Ovary (tissue), 9 donors: ENCODE results near the gene RBFOX2. TPM values are rescaled to one million over a fixed set of nuclear protein-coding genes. Genes with fewer than 3 reads are reported as not detected.
A peak's percentile ranks its signal among the peaks of the same experiment; 100 is the strongest.

Source experiments
- DNase-seq, 5 donors: peaks; one replicate each; pipeline ENCODE4 v3.0.0-alpha.2; 2019 to 2020
- H3K27ac ChIP-seq, 2 donors: fragments of 200-600 bp; one replicate each; pipeline versions ENCODE4 v1.5.1 to v1.8.0; 2019 to 2022
- H3K27me3 ChIP-seq: fragments of 200-600 bp; one replicate; pipeline ENCODE4 v1.8.0; 2022
- H3K36me3 ChIP-seq: fragments of 200-600 bp; sonication (generic); one replicate; pipeline ENCODE4 v1.5.1; 2019
- H3K4me1 ChIP-seq: one replicate; pipeline ENCODE4 v1.8.1; 2013; ENCODE audit warnings: mild to moderate bottlenecking, moderate library complexity; ENCODE audit not compliant: insufficient read depth
- H3K4me3 ChIP-seq: fragments of 200-600 bp; sonication (generic); one replicate; pipeline ENCODE4 v1.5.1; 2017
- H3K9me3 ChIP-seq, 2 donors: fragments of 200-600 bp in 1 of 2; sonication (generic) in 1 of 2; one replicate each; pipeline versions ENCODE4 v1.5.1 to v1.8.1; 2013 to 2019; ENCODE audit warnings: mild to moderate bottlenecking in 1 of 2, moderate library complexity in 1 of 2
- CTCF ChIP-seq, 3 donors: fragments of 450-650 bp in 2 of 3; fragments of 200-600 bp in 1 of 3; IDR thresholded peaks; one replicate each; pipeline versions ENCODE4 v1.5.1 to v1.8.0; 2016 to 2022; ENCODE audit warnings: antibody characterized with exemption in 3 of 3, mild to moderate bottlenecking in 1 of 3
- EP300 ChIP-seq: sonication (generic); formaldehyde crosslinking; IDR thresholded peaks from one replicate; pipeline ENCODE4 v1.6.1; 2017; ENCODE audit warnings: antibody characterized with exemption
- POLR2A ChIP-seq: fragments of 450-650 bp; IDR thresholded peaks from one replicate; pipeline ENCODE4 v1.6.1; 2017; ENCODE audit warnings: antibody characterized with exemption, mild to moderate bottlenecking, moderate library complexity
- WGBS, 3 donors: extraction: QIAGEN DNeasy Blood & Tissue Kit in 1 of 3; methylation state at CpG; one replicate each; pipeline versions ENCODE4 v1.1.5 to v1.1.7; 2013 to 2017; 5-methylcytosine and 5-hydroxymethylcytosine counted together
- intact Hi-C, 4 donors: fragments of 100-400 bp; cut with DNase I; formaldehyde crosslinking; loops; one replicate each; pipeline versions ENCODE4 v1.11.0 to v1.15.1; 2022 to 2023
- polyA plus RNA-seq, 2 donors: library from polyadenylated mRNA; stranded (reverse); fragments of 200-250 nt in 1 of 2; fragments of 350-450 nt in 1 of 2; fragmentation: Illumina TruSeq in 1 of 2; extraction: RNeasy Lipid Tissue Mini Kit (QIAGEN cat#74804) in 1 of 2; gene quantifications; one replicate each; pipeline ENCODE4 v1.2.3, GENCODE V29; 2013 to 2014
- total RNA-seq, 7 donors: library from RNA; depleted of rRNA in 2 of 7; stranded (reverse); fragments of >200 nt in 2 of 7; fragmentation: NEBNext Ultra II Directional in 3 of 7; extraction: Animal tissue kit (Norgen Biotek cat#: 25700) in 3 of 7; gene quantifications; one replicate each; pipeline versions ENCODE4 v1.1.0 to v1.2.4, GENCODE V29; 2016 to 2023
- donor health status: DM: no; HTN: no; CAD: no; lungs with moderate emphysema.
- donor health status: DM: no; HTN: no; CAD: no.
- donor health status: Bipolar disorder and iron deficiency.
- donor health status: DM: yes; HTN: yes; CAD: no.
- donor health status: DM: no; HTN: no; CAD: no.
- donor health status: DM: yes; HTN: yes; CAD: no.

The RBFOX2 gene
- total and polyA plus RNA-seq, 9 donors = 68.7 to 140 (median 128) TPM

GRCh38 chr22:35892192-35892591, 136.4 kb downstream of the RBFOX2 start:
- intact Hi-C loops = loop anchor here in 1 of 4 donors (10.0 kb wide), 1 partner anchor 47 kb away; no protein-coding TSS in a partner anchor
- 4 to 13% (median 11%) methylated on average over 4 of the region's 4 CpGs for whole genome bisulfite sequencing, 3 donors

GRCh38 chr22:35891442-35891841, 137.2 kb downstream of the RBFOX2 start:
- Histone ChIP-seq H3K27ac (no peak overlapping the region), H3K4me1 (peaks cover 15% of the 10 kb centered on the region), H3K4me3 (no peak overlapping the region), H3K36me3 (no peaks in the 10 kb centered on the region), H3K27me3 (no peaks in the 10 kb centered on the region), H3K9me3 (no peaks in the 10 kb centered on the region)
- no peak for DNase-seq
- WGBS, 3 donors = 83 to 95% (median 94%) methylated on average over 1 of the region's 1 CpG
- TF ChIP-seq EP300 = no peak
- intact Hi-C loops = loop anchor here in 1 of 4 donors (10.0 kb wide), 1 partner anchor 47 kb away; no protein-coding TSS in a partner anchor

More at GRCh38 chr22:35892192-35892591, 136.4 kb downstream of the RBFOX2 start:
- TF ChIP-seq POLR2A (no peak), EP300 (no peak), CTCF (IDR thresholded peaks at IDR 0.05) (no peak)
- no peaks in the 10 kb centered on the region for H3K27me3 ChIP-seq
- no peaks in the 10 kb centered on the region for H3K9me3 ChIP-seq
- no peak overlapping the region for H3K4me3 ChIP-seq
- peak in 1 of 5 donors; percentile 44 for DNase-seq
- H3K4me1 ChIP-seq = peaks cover 15% of the 10 kb centered on the region
- H3K27ac ChIP-seq = no peak overlapping the region
- no peaks in the 10 kb centered on the region for H3K36me3 ChIP-seq

GRCh38 chr22:35889071-35889470, 139.6 kb downstream of the RBFOX2 start:
- 97 to 98% (median 98%) methylated on average over 4 of the region's 4 CpGs for WGBS, 3 donors
- H3K4me1 ChIP-seq = peaks cover 6% of the 10 kb centered on the region
- H3K4me3 ChIP-seq = no peak overlapping the region
- H3K27ac ChIP-seq = no peak overlapping the region
- H3K27me3 ChIP-seq = no peaks in the 10 kb centered on the region
- intact Hi-C loops = no loop called here
- DNase-seq = no peak
- TF ChIP-seq EP300 (no peak), POLR2A (no peak), CTCF (IDR thresholded peaks at IDR 0.05) (no peak)
- H3K9me3 ChIP-seq = no peaks in the 10 kb centered on the region
- no peaks in the 10 kb centered on the region for H3K36me3 ChIP-seq

GRCh38 chr22:35888181-35888870, 140.3 kb downstream of the RBFOX2 start:
- intact Hi-C loops = no loop called here
- Histone ChIP-seq H3K9me3 (no peaks in the 10 kb centered on the region), H3K4me1 (peaks cover 5% of the 10 kb centered on the region), H3K36me3 (no peaks in the 10 kb centered on the region), H3K27me3 (no peaks in the 10 kb centered on the region), H3K27ac (no peak overlapping the region), H3K4me3 (no peak overlapping the region)
- no peak for DNase-seq
- TF ChIP-seq CTCF (IDR thresholded peaks at IDR 0.05) (no peak), EP300 (no peak), POLR2A (no peak)
- 87 to 98% (median 97%) methylated on average over 2 of the region's 2 CpGs for WGBS, 3 donors

- WGBS, 3 donors = 91 to 95% (median 91%) methylated on average over 2 of the region's 2 CpGs
- no peak for DNase-seq
- Histone ChIP-seq H3K36me3 (no peaks in the 10 kb centered on the region), H3K9me3 (no peaks in the 10 kb centered on the region), H3K4me3 (no peak overlapping the region), H3K27ac (no peak overlapping the region), H3K4me1 (peaks cover 11% of the 10 kb centered on the region), H3K27me3 (no peaks in the 10 kb centered on the region)
- intact Hi-C loops = no loop called here
- TF ChIP-seq EP300 (no peak), POLR2A (no peak), CTCF (IDR thresholded peaks at IDR 0.05) (no peak)
Measured at GRCh38 chr22:35887296-35887875, 141.2 kb downstream of the RBFOX2 start.
